AG04450 (cell line): ENCODE data around the gene SUCO. TPM values are rescaled to one million over a fixed set of nuclear protein-coding genes. Genes with fewer than 3 reads are reported as not detected.

Experiments used
- CTCF ChIA-PET: fragments of 300-600, 350-600 bp; formaldehyde crosslinking; extraction: SDS; loops from one replicate; lab custom pipeline; 2022; ENCODE audit warnings: antibody characterized with exemption, inconsistent platforms; lab: Charles Lee
- POLR2A ChIA-PET: fragments of 350-600 bp; formaldehyde crosslinking; extraction: SDS; loops from one replicate; lab custom pipeline; 2021; ENCODE audit warnings: antibody characterized with exemption, inconsistent platforms; lab: Yijun Ruan, JAX
- DNase-seq: peaks from one replicate; pipeline ENCODE4 v3.0.0-alpha.2; 2011; ENCODE audit warnings: low read depth, low spot score
- H3K27ac ChIP-seq: one replicate; pipeline ENCODE4 v1.5.1; 2012; ENCODE audit warnings: low read depth, low read length, control low read depth
- H3K27me3 ChIP-seq: one replicate; pipeline ENCODE4 v1.6.0; 2012; ENCODE audit warnings: low read length; ENCODE audit not compliant: control insufficient read depth, insufficient read depth
- H3K4me3 ChIP-seq: 2 replicates; pipeline ENCODE4 v1.5.1; 2011; ENCODE audit warnings: mild to moderate bottlenecking, low read depth, low read length, control low read depth
- H3K9me3 ChIP-seq: 2 replicates; pipeline ENCODE4 v1.5.1; 2012; ENCODE audit warnings: low read length; ENCODE audit not compliant: control insufficient read depth, insufficient read depth
- polyA plus RNA-seq: library from polyadenylated mRNA; depleted of rRNA; stranded (reverse); fragments of >200 nt; gene quantifications from 2 replicates; pipeline ENCODE4 v1.2.3, GENCODE V29; 2011
- TF ChIP-seq, protein P1 (sequence below): IDR thresholded peaks from 2 replicates; pipeline ENCODE4 v1.5.1; 2011; ENCODE audit warnings: low read depth, low read length, control low read depth, inconsistent platforms

The SUCO gene
- polyA plus RNA-seq, 1 experiment = 25.1 TPM

DNA sequence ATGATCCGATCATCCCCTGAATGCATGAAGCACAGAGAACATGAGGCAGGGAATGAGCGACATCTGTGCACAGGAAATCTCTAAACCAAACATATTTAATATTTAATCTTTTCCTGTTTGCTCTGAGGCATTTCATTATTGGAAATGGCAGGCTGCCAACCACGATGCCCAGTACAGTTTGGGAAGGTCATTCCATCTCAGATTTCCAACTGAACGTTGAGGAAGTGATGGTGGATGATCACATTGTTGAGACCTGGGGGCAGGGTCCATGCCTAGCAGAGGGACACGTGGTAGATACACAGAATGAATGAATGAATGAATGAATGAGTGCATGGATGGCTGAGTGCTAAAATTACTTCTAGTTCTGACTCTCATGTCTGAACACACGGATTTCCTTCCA lies 110.0 kb downstream of the SUCO start:
- ChIA-PET CTCF (no interaction called here), POLR2A (no interaction called here)
- no peak overlapping the region for H3K27ac ChIP-seq
- H3K4me3 ChIP-seq = no peak overlapping the region
- H3K9me3 ChIP-seq = no peaks in the 10 kb centered on the region
- TF ChIP-seq, protein P1, sequence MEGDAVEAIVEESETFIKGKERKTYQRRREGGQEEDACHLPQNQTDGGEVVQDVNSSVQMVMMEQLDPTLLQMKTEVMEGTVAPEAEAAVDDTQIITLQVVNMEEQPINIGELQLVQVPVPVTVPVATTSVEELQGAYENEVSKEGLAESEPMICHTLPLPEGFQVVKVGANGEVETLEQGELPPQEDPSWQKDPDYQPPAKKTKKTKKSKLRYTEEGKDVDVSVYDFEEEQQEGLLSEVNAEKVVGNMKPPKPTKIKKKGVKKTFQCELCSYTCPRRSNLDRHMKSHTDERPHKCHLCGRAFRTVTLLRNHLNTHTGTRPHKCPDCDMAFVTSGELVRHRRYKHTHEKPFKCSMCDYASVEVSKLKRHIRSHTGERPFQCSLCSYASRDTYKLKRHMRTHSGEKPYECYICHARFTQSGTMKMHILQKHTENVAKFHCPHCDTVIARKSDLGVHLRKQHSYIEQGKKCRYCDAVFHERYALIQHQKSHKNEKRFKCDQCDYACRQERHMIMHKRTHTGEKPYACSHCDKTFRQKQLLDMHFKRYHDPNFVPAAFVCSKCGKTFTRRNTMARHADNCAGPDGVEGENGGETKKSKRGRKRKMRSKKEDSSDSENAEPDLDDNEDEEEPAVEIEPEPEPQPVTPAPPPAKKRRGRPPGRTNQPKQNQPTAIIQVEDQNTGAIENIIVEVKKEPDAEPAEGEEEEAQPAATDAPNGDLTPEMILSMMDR = no peak
- DNase-seq = no peak
- no peaks in the 10 kb centered on the region for H3K27me3 ChIP-seq

DNA sequence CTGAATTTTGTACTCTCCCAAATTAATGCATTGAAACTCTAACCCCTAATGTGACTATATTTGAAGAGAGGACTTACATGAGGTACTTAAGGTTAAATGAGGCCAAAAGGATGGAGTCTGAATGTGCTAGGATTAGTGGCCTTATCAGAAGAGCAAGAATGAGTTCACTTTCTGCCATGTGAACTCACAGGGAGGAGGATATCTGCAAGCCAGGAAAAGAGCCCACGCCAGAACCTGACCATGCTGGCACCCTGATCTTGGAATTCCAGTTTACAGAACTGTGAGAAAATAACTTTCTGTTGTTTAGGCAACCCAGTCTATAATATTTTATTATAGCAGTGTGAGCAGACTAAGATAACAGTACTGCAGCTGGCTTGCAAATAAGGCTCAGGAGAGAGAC lies 113.7 kb downstream of the SUCO start:
- POLR2A ChIA-PET = no interaction called here
- Histone ChIP-seq H3K27ac (no peak overlapping the region), H3K9me3 (no peaks in the 10 kb centered on the region), H3K27me3 (no peaks in the 10 kb centered on the region), H3K4me3 (no peak overlapping the region)
- DNase-seq = no peak
- CTCF ChIA-PET = no interaction called here
- TF ChIP-seq, protein P1 = no peak

DNA sequence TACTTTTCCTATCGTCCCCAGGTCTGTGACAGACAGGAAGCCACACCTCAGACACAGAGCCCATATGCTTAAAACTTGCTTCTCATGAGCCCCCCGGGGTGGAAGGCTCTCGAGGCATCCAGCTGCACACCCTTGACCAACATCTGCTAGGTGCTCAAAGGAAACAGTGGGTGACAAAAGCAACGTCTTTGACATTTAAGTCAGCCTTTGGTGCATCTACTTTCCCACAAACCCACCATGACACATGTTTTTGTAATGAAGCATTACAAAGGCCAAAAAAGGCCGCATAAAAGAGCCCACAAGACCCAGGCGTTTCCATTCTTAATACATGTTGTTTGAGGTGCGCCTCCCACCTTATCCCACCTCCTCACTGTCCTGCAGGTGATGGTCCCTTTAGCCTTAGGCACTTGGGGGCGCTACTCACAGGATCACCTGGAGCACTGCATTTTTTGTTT lies 114.2 kb downstream of the SUCO start:
- no peak for DNase-seq
- no peaks in the 10 kb centered on the region for H3K9me3 ChIP-seq
- H3K27me3 ChIP-seq = no peaks in the 10 kb centered on the region
- TF ChIP-seq, protein P1 = no peak
- no peak overlapping the region for H3K4me3 ChIP-seq
- ChIA-PET CTCF (no interaction called here), POLR2A (no interaction called here)
- no peak overlapping the region for H3K27ac ChIP-seq

DNA sequence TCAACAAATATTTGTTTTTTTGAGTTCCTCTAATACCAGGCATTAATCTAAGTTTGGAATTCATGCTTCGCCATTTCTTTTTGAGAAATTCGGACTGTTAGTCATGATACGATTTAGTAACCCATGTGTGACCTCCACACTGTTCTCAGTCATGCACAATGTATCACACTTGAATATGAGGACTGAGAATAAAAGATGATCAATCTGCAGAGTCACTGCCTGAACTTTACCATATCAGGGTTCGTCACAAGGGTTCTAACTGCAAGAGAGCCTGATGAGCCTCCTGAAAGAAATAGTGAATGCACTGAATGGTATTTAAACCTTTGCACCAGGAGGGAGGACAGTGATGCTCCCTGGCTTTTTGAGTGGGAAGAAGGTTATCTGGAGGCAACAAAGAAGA lies 115.0 kb downstream of the SUCO start:
- Histone ChIP-seq H3K4me3 (no peak overlapping the region), H3K9me3 (no peaks in the 10 kb centered on the region), H3K27me3 (no peaks in the 10 kb centered on the region), H3K27ac (no peak overlapping the region)
- CTCF ChIA-PET = no interaction called here
- DNase-seq = no peak
- POLR2A ChIA-PET = no interaction called here
- TF ChIP-seq, protein P1 = no peak

DNA sequence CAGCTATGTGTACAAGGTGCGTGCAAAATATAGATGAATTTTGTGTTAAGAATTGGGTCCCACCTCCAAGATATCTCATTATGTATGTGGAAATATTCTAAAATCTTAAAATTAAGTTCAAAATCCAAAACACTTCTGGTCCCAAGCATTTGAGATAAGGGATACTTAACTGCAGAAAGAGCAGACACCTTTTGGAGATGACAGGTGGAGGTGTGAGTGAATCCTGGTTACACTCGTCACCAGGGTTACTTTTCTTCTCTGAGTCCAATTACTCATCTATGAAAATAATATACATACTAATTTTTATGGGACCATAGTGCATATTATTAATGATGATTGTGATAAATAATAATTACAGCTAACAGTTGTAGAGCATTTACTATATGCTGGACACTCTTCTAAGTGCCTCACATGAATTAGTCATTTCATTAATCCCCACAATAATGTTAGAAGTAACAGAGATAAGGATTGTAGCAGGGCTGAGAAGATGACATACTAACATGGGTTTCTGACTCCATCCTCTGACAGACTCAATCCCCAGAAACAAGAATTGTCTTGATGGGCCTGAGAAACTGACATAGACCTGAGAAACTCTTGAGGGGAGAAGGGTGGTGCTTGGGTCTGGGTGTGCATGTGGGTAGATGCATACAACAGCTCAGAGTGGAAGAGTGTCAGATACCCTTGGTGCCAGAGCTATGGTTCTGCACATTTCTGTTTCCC lies 117.7 kb downstream of the SUCO start:
- DNase-seq = no peak
- TF ChIP-seq, protein P1 = no peak
- no peaks in the 10 kb centered on the region for H3K27me3 ChIP-seq
- CTCF ChIA-PET = no interaction called here
- H3K9me3 ChIP-seq = no peaks in the 10 kb centered on the region
- POLR2A ChIA-PET = no interaction called here
- H3K27ac ChIP-seq = no peak overlapping the region
- H3K4me3 ChIP-seq = no peak overlapping the region
